Measurements from ENCODE around the gene PPP1R18. TPM values are rescaled to one million over a fixed set of nuclear protein-coding genes. Genes with fewer than 3 reads are reported as not detected.
A peak's percentile ranks its signal among the peaks of the same experiment; 100 is the strongest.

The PPP1R18 gene
- total and polyA plus RNA-seq, 9 of the 15 experiments (the other 6 are each of a cell fraction or from before 2014, with no cell fraction given), result 12.0 to 99.2 (median 42.6) TPM

DNA sequence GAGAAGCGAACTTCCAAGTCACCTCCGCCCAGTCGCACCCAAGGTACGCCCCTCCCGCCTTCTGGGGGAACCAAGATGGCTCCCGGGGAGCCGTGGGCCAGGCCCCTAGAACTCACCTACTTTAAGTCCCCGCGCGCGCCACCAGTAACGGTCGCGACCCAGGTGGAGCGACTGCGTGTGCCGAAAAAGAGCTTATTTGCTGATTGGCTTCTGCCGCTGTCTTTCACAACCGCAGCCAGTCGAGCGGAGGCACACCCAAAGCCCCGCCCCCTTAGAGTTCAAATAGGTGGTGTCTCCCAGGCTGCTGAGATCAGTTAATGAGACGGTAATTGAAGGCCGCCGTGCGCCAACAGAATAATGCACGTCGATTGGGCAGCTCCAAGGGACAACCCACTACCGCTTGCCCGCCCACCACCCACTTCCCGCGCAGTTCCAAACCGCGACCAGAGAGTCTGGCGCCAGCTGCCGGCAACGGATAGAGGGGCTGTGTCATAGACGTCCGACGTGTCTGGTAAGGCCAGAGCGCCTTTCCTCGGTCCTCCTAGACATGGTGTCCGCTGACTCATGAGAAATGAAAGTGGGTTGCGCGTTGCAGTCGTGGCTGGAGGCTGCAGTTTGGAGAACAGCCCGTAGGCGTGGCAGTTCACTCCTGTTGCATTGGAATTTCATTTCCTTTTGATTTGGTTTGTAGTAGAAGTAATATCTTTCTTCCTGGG lies 30.8 kb upstream of the PPP1R18 start, which contains the start of gene MDC1 (continued):
- TF ChIP-seq CLOCK (CRISPR knock-in tag; IDR thresholded peaks at IDR 0.05; ENCODE audit: borderline replicate concordance), result no peak
- TF ChIP-seq KAT7 (CRISPR knock-in tag; IDR thresholded peaks at IDR 0.05; ENCODE audit: borderline replicate concordance), result peak; percentile 96; the same call in 1 of the 2 replicates
- no peak; the same call in 1 of the 2 replicates for TF ChIP-seq ZNF197 (CRISPR knock-in tag; IDR thresholded peaks at IDR 0.05; ENCODE audit: low read depth)
- TF ChIP-seq HNRNPUL1 (IDR thresholded peaks at IDR 0.05; ENCODE audit: low read length), result no peak
- peak; percentile 55 for TF ChIP-seq ARID1B (IDR thresholded peaks at IDR 0.05)
- TF ChIP-seq ZNF589 (CRISPR knock-in tag; IDR thresholded peaks at IDR 0.05; ENCODE audit: low read depth), result no peak
- TF ChIP-seq USF2 (CRISPR knock-in tag; IDR thresholded peaks at IDR 0.05), result no peak
- TF ChIP-seq MEF2D (tag; conservative IDR thresholded peaks at IDR 0.05; ENCODE audit: low read depth), result peak; percentile 44; the same call in 1 of the 2 replicates
- TF ChIP-seq, protein P1, sequence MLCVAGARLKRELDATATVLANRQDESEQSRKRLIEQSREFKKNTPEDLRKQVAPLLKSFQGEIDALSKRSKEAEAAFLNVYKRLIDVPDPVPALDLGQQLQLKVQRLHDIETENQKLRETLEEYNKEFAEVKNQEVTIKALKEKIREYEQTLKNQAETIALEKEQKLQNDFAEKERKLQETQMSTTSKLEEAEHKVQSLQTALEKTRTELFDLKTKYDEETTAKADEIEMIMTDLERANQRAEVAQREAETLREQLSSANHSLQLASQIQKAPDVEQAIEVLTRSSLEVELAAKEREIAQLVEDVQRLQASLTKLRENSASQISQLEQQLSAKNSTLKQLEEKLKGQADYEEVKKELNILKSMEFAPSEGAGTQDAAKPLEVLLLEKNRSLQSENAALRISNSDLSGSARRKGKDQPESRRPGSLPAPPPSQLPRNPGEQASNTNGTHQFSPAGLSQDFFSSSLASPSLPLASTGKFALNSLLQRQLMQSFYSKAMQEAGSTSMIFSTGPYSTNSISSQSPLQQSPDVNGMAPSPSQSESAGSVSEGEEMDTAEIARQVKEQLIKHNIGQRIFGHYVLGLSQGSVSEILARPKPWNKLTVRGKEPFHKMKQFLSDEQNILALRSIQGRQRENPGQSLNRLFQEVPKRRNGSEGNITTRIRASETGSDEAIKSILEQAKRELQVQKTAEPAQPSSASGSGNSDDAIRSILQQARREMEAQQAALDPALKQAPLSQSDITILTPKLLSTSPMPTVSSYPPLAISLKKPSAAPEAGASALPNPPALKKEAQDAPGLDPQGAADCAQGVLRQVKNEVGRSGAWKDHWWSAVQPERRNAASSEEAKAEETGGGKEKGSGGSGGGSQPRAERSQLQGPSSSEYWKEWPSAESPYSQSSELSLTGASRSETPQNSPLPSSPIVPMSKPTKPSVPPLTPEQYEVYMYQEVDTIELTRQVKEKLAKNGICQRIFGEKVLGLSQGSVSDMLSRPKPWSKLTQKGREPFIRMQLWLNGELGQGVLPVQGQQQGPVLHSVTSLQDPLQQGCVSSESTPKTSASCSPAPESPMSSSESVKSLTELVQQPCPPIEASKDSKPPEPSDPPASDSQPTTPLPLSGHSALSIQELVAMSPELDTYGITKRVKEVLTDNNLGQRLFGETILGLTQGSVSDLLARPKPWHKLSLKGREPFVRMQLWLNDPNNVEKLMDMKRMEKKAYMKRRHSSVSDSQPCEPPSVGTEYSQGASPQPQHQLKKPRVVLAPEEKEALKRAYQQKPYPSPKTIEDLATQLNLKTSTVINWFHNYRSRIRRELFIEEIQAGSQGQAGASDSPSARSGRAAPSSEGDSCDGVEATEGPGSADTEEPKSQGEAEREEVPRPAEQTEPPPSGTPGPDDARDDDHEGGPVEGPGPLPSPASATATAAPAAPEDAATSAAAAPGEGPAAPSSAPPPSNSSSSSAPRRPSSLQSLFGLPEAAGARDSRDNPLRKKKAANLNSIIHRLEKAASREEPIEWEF (CRISPR knock-in tag; IDR thresholded peaks at IDR 0.05), result no peak
- no peak for TF ChIP-seq ZNF445 (CRISPR knock-in tag; IDR thresholded peaks at IDR 0.05; ENCODE audit: low read depth)
- no peak for TF ChIP-seq ARID2 (IDR thresholded peaks at IDR 0.05)
